ENCODE results near the gene MLKL.

The MLKL gene

GRCh38 chr16:74700438-74701225 is at the start of gene MLKL:
Gene MLKL (minus strand): TSS chr16:74700862. CDS start chr16:74695757, 5,105 bp downstream.
- DNase-seq = no peak

- no peak for DNase-seq
Observed at GRCh38 chr16:74749291-74750055, 48.8 kb upstream of the MLKL start.

- DNase-seq = no peak
Observed at GRCh38 chr16:74748616-74749026, 48.0 kb upstream of the MLKL start.

- no peak for DNase-seq
Observed at GRCh38 chr16:74747716-74748615, 47.3 kb upstream of the MLKL start.

- no peak for DNase-seq
Observed at GRCh38 chr16:74745926-74746325, 45.3 kb upstream of the MLKL start.

- no peak for DNase-seq
Observed at GRCh38 chr16:74745109-74745615, 44.5 kb upstream of the MLKL start.

- DNase-seq = no peak
Observed at GRCh38 chr16:74744566-74744965, 43.9 kb upstream of the MLKL start.

- no peak for DNase-seq
Observed at GRCh38 chr16:74743668-74744299, 43.1 kb upstream of the MLKL start.

GRCh38 chr16:74743045-74743667 is 42.5 kb upstream of the MLKL start:
- DNase-seq = no peak

- DNase-seq = no peak
Observed at GRCh38 chr16:74742051-74742481, 41.4 kb upstream of the MLKL start.

- DNase-seq = no peak
Observed at GRCh38 chr16:74740795-74741304, 40.2 kb upstream of the MLKL start.

GRCh38 chr16:74739275-74739674 is 38.6 kb upstream of the MLKL start:
- no peak for DNase-seq

- DNase-seq = no peak
Observed at GRCh38 chr16:74738816-74739215, 38.2 kb upstream of the MLKL start.

GRCh38 chr16:74738113-74738541 is 37.5 kb upstream of the MLKL start:
- no peak for DNase-seq

GRCh38 chr16:74737521-74737920 is 36.9 kb upstream of the MLKL start:
- DNase-seq = no peak

- DNase-seq = no peak
Observed at GRCh38 chr16:74736531-74737157, 36.0 kb upstream of the MLKL start.

- DNase-seq = no peak
Observed at GRCh38 chr16:74735554-74735953, 34.9 kb upstream of the MLKL start.

- no peak for DNase-seq
Observed at GRCh38 chr16:74735162-74735452, 34.4 kb upstream of the MLKL start.

GRCh38 chr16:74734361-74735161 is 33.9 kb upstream of the MLKL start:
- no peak for DNase-seq

GRCh38 chr16:74732707-74733350 is 32.2 kb upstream of the MLKL start:
- no peak for DNase-seq
